C4-2B (cell line): ENCODE results near the gene CYTH1.

Source experiments
- ZFX ChIP-seq: fragments of 450-650 bp; IDR thresholded peaks from 2 replicates; pipeline ENCODE4 v1.6.1; 2017
- TF ChIP-seq, protein P1 (sequence below): fragments of 450-650 bp; conservative IDR thresholded peaks from 2 replicates; pipeline ENCODE4 v1.5.1; 2017; ENCODE audit warnings: mild to moderate bottlenecking

DNA sequence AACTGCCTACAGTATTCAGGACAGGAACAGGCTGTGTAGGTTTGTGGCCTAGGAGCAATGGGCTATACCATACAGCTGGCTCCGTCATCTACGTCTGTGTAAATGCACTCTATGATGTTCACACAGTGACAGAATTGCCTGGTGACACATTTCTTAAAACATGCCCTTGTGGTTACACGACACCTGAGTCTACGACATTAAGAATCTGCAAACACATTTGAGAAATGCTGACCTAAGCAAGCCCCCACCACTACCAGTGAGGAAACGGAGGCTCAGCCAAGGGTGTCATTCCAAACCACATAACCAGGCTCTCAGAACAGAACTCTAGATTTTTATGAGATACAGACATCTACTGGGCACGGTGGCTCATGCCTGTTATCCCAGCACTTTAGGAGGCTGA lies 35.0 kb upstream of the CYTH1 start:
- TF ChIP-seq, protein P1, sequence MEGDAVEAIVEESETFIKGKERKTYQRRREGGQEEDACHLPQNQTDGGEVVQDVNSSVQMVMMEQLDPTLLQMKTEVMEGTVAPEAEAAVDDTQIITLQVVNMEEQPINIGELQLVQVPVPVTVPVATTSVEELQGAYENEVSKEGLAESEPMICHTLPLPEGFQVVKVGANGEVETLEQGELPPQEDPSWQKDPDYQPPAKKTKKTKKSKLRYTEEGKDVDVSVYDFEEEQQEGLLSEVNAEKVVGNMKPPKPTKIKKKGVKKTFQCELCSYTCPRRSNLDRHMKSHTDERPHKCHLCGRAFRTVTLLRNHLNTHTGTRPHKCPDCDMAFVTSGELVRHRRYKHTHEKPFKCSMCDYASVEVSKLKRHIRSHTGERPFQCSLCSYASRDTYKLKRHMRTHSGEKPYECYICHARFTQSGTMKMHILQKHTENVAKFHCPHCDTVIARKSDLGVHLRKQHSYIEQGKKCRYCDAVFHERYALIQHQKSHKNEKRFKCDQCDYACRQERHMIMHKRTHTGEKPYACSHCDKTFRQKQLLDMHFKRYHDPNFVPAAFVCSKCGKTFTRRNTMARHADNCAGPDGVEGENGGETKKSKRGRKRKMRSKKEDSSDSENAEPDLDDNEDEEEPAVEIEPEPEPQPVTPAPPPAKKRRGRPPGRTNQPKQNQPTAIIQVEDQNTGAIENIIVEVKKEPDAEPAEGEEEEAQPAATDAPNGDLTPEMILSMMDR, result no peak
- no peak for TF ChIP-seq ZFX
